DMS53 treated with DMSO at 0.1 percent for 48 hours (cell line): Measurements from ENCODE around the gene MARK2.

Experiments used
- DNase-seq: peaks from one replicate; lab custom pipeline; 2025; ENCODE audit not compliant: unreplicated experiment; lab: John Stamatoyannopoulos, UW

The MARK2 gene

DNA sequence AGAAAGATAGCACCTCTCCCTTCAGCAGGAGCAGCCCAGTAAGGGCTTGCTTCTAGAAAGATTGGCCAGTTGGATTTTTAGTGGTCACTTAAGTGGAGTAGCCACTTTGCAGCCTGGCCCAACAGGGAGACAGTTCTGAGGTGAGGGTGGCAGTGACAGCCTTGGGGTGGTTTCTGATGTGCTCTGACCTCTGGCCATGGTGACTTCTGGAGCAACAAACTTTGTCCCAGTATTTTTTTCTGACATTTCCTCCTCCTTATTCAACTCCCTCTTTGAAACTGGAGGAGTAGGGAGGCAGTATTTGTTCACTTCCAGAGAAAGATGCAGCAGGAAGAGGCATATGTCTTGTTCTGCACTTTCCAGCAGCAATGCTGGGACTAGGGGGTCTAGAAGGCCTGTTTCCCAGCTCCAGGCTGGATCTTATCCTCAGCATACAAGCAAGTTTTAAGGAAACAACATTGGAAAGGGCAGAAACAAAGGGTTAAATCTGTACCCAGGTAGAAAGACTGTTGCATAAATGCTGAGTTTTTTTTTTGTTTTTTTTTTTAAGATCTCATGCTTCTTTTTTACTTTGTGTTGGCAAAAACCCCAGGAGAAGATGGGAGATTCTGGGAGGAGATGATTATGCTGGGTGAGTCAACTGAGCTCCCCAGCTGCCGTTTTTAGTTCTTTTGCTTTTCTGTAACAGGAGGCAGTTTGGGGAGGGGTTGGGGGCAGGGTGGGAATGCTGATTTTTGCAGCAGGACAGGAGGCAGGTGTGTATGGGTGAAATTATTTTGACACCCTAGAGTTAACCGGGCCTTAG, 40.9 kb downstream of the MARK2 start:
- no peak for DNase-seq

DNA sequence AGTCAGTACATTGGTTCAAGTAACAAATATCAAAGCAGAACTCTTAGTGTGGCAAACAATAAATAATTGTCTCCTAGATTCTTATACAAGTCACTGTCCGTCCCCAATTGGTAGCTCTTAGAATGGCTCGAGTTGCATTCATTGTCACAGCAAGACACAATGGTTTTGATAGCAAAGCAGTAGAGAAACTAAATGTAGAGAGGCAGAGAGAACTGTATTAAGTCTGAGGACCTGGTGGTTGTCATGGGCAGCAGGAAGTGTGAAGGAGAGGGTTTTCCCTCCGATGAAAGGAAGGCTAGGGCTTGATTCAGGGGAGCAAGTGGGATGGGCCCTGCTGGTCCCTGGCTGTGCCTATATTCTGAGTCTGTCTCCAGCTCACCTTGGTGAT, 41.5 kb downstream of the MARK2 start:
- DNase-seq: no peak

DNA sequence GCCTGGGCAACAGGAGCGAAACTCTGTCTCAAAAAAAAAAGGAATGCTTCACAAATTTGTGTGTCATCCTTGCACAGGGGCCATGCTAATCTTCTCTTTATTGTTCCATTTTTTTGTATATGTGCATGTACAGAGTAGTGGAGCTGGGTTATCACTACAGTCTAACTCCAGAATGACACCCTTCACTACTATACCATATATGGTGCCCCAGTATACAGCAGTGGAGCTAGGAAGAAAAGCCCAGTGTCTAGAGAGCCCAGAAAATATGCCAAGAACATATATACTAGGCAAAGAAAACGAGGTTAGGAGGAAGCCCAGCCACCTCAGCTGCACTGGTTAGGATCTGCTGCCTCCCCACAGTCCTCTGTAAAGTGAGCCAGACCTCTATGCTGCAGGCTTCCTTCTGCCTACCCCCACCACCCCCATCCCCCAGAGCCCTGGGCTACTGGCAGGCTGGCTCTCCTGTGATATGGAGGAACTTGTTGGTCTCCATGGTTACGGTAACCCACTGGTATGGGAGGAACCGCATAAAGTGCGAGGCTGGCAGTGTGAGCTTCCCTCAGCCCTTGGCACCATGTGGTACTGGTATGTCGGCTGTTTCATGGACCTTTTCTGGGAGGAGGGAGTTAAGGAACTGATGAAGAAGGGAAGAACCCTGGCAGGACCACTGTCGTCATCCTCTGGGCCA, 43.8 kb downstream of the MARK2 start:
- no peak for DNase-seq

DNA sequence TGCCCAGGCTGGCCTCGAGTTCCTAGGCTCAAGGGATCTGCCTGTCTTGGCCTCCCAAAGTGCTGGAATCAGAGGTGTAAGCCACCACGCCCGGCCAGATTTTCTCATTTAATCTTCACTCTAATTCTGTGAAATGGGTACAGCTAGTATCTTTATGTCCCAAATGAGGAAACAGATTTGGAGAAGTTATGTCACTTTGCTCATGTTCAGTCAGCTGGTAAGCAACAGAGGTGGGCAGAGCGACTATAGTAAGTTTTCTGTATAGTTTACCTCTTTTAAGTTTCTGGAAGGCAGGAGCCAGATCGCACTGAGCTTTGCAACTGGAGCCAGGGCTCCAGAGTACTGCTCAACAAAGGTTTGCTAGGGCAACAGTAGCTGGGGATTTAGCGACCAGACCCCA, 44.9 kb downstream of the MARK2 start:
- DNase-seq: no peak

DNA sequence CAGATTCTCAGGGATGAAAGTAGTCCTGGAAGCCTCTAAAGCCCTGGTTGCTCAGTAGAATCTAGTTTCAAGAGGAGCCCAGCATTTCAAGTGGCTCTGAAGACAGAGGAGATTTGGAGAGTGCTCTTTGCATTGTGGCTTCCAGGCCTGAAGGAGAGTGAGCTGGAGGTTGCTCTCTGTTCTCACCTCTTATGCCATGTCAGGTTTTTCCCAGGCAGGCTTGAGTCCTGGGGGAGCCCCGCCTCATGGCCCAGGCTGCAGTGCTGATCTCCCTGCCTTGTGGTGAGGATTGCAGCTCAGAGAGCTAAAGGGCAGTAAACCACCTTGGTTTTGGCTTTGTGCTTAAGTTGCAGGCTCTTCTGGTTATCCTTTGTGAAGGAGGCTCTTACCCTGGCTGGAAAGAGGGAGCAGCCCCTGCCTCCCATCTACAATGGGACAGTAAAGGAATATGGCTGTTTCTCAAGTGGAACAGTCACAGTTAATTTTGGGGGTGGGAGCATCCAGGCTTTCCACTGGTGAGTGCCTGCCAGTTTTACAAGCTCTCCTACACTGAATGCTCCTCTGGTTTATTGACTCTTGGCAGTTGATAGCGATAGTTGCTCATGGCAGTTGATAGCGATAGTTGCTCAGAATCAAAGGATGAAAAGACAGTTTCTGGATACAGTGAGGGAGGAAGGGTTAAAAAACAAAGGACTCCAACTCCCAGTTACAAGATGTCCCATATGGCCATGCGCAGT, 45.5 kb downstream of the MARK2 start:
- DNase-seq: no peak

DNA sequence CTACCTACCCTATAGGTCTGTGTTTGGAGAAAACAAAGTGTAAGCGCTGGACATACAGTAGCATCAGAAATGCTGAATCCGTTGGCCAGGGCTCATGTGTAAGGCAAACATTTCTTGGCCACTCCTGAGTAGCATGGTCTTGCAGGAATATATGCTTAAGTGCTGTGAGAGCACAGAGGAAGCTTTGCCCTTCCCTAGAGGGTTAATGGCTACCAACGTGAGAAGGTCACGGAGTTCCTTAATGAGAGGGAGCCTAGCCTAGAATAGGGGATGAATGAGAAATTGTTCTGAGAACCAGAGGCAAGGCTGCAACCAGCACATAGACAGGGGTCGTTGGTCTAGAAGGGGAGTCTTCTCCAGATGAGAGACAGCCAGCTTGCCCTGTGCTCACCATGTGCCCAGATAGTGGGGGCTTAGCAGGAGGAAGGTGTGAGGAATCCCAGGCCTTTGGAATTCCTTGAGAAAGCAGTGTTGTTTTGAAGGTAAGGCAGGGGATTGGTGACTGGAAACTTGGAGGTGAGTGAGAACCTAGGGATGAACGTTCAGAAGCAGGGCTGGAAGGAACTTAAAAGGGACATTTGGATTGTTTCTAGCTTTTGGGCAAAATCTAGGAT, 48.6 kb downstream of the MARK2 start:
- no peak for DNase-seq

DNA sequence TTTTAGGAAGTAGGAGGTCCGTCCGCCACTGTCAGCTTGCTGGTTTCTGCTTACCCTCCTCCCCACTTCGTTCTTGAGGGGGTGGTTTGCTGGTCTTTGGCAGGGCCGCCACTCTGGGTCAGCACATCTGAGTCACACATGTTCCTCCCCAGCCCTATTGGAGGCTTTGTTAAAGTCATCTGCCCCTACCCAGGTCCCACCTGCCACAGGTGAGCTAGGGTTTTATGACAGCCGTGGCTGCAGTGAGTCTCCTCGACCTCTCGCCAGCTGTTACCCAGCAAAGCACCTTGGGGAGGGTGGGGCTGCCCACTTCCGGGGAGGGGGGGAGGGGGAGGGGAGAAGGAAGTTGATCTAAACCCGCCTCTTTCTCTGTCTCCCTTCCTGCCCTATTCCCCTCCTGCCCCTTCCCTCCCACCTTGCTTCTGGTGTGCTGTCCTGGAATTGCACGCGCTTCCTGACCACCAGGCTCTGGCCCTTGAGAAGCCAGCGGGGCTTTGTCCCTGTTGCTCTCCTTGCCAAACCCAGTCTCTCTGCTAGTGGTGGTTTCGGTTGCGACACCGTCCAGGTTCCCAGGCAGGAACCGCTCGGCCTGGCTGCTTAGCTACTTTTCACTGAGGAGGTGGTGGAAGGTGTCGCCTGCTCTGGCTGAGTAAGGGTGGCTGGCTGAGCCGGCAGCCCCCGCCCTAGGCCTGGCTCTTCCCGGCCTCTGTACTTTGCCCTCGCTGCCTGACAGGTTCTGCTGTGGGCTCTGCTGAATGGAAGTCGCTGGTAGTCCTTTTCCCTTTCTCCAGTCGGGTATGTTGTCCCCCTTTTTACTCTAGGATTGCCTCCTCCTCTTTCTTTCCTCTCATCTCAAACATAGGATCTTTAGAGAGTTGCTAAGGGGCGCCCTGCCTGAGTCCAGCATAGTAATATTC, 49.5 kb downstream of the MARK2 start:
- DNase-seq: peak; percentile 62

DNA sequence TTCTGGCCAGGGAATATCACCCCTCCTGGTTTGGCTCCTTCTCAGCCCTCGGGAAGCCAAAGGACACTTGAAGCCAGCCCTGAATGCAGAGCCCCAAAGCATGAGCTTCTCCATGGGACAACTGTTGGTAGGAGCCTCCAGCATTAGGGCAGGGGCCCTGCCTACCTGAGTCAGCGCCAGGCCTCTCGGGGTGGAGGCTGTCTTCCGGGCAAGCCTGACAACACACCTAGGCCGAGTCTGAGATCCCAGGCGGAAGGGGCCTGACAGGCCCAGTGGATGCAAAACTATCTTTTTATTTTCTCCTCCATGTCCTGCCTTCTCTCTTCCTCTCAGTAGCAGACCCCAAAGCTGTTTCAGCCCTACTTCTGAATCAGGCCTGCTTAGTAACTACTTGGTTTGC, 50.4 kb downstream of the MARK2 start:
- DNase-seq: no peak

DNA sequence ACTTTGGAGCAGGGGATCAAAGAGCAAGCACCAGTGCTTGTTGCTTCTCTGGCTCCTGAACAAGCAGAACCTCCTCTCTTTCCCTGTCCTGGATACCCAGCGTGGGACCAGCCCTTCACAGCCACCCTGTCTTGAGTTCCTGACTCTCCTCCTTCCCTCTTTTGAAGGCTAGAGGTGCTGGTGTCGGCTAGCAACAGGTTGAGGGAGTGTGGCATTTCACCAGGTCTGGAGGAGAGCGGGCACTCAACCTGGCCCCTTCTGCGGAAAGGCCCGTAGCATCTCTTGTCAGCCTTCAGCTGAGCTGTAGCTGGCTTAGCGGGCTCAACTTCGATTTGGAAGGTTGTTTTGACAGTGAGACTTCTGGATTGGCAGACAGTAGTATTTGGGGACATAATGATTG, 51.5 kb downstream of the MARK2 start:
- no peak for DNase-seq

DNA sequence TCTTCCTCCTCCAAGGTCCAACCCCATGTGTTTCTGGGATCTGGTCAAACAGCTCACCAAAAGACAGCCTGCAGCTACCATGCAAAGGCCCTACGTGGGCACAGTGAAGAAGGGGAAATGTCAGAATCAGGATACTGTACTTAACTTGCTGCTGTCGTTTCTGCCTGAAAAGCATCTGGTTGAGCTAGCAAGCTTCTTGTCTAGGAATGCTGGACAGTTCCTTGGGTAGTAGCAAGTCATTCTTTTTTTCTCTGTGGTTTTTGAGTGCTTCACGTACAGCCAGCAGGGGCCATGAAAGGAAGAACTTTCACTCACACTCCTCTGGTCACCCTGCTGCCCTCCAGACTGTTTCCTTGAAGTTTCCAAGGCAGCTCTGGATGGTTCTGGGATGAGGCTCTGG, 53.3 kb downstream of the MARK2 start:
- DNase-seq: no peak

DNA sequence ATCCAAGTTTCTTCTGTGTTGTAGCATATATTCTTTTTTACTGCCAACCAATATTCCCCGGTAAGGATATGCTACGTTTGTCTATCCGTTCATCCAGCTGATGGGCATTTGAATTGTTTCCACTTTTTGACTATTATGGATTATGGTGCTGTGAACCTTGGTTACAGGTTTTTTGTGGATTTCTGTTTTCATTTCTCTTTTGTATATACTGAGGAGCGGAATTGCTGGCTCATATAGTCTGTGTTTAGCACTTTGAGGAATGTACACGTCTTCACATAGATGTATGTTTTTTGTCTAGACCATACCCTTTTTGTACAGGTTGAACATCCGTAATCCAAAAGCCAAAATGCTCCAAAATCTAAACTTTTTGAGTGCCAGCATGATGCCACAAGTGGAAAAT, 54.4 kb downstream of the MARK2 start:
- no peak for DNase-seq

DNA sequence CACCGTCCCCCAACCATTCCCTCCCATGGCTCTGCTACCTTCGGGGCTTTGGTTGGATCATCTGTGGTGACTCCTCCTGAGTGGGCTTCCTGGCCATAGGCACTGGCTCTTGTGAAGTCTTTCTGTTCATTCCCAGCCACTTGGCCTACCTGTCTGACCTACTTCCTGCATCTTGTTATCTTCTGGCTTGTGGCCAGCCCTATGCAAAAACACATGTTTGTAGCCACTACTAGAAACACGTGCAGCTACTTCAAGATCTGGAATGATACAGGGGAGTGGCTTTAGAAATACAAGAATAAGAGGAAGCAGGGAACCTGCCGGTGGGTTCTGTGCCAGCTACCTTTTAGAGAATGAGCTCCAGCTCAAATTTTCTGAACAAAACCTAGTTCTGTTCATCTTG, 57.2 kb downstream of the MARK2 start:
- no peak for DNase-seq

DNA sequence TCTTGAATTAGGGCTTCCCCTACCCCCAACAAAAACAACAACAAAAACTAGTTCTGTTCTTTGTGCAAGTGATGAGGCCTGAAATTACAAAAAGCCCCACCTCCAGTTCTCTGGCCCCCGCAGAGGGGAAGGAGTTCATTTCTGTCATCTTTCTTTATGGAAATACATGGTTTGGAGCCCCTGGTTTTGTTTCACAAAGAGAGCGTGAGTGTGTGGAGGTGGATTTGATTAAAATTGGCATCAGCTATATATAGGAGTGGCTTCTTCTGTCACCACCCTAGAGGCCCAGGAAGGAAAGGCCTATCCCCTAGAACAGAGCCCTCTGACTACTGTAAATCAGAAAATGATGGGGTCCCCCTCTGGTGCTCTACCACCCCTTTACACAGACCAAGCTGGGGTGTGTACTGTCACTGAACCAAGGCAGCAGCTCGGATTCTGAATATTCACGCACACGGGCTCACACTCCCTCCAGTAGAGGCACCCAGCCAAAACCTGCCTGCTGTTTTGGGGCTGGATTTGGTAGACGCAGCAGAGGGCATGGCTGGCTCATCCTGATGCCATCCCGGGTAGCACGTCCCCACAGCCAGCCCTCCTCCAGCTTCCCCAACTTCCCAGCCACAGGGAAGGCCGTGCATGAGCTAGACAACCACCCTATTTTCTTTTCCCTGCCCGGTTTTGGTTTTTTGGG, 58.7 kb downstream of the MARK2 start:
- no peak for DNase-seq

DNA sequence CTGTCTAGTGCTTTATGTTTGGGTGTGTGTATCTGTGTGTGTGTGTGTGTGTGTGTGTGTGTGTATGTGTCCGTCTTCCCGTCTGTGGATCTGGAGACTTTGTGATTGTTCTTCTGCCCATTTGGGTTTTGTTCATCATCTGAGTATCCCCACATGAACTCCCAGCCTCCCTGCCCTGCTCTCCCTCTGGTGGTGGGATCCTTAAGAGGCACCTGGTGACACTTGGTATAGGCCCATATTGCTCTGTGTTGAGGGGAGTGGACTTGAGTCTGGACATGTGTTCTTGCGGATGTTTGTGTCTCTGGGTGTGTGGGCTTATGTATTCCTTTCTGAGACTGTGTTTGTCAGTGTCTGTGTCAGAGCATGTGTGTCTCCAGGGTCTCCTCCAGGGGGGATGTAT, 62.8 kb downstream of the MARK2 start:
- DNase-seq: no peak

DNA sequence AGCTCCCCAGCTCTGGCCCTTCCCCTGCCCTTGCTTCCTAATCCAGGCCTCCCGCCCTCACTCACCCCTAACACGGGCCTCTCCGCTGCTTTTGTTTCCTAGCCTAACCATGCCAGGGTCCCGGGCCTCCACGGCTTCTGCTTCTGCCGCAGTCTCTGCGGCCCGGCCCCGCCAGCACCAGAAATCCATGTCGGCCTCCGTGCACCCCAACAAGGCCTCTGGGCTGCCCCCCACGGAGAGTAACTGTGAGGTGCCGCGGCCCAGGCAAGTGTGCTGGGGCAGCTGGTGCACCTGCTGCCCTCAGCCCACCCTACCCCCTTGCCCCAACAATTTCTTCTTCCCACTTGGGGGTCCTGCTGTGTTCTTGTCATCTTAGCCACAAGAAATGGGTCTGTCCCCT, 65.0 kb downstream of the MARK2 start:
- no peak for DNase-seq

DNA sequence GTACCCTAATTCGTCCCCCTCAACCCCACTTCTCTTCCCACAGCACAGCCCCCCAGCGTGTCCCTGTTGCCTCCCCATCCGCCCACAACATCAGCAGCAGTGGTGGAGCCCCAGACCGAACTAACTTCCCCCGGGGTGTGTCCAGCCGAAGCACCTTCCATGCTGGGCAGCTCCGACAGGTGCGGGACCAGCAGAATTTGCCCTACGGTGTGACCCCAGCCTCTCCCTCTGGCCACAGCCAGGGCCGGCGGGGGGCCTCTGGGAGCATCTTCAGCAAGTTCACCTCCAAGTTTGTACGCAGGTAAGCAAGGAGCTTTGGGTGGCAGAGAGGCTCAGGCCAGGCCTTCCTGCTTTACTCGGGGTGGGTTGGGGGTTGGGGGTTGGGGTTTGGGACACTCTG, 65.8 kb downstream of the MARK2 start:
- no peak for DNase-seq

DNA sequence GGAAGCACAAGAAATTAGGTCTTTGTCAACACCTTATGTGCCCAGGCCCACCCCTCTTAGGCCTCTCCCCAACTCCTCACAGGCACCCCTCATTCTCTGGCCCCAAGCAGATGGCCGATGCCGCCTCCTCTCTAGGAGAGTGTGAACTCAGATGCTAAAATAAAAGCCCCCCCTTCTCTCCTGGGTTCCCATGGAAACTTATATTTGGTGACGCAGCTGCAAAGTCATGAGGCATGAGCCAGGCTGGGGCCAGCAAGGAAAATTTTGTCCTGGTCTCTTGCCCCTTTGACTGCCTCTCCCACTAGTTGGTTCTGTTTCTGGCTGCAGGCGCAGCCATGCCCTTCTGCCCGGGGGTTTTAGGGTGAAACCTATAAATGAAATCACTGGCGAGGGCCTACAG, 66.3 kb downstream of the MARK2 start:
- DNase-seq: no peak

DNA sequence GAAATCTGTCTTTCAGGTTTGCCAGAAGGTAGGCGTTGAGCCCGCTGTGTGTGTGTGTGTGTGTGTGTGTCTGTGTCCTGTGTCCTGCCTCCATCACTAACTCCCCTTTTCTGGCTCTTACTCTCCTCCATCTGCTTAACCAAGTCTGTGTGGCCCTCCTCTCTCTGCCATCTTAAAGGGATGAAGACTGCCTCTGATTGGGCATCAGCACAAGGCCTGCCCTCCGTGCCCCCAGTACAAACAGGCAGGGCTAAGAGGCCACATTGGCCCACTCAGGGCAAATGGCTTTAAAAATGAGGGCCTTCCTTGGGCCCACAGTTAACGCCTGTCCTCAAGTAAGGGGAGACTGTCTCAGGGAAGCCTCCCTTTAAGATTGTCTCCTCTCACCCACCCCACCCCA, 67.2 kb downstream of the MARK2 start:
- no peak for DNase-seq

DNA sequence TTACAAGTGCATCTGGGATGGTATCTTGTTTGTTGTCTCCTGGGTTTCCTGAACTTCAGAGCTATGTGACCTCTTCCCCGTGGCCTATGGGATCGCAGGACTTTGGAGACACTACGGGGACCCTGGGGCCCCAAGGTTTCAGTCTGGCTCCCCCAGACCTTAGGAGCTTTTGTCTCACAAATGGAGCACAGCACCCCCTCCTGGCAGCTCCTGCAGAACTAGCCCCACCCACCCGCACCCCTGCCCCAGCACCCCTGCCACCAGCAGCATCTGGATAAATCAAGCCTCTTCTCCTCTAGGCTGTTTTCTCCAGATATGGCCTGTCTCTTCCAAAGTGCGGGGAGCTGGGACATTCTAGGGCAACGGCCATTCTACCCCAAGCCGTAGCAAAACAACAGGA, 67.7 kb downstream of the MARK2 start:
- no peak for DNase-seq

DNA sequence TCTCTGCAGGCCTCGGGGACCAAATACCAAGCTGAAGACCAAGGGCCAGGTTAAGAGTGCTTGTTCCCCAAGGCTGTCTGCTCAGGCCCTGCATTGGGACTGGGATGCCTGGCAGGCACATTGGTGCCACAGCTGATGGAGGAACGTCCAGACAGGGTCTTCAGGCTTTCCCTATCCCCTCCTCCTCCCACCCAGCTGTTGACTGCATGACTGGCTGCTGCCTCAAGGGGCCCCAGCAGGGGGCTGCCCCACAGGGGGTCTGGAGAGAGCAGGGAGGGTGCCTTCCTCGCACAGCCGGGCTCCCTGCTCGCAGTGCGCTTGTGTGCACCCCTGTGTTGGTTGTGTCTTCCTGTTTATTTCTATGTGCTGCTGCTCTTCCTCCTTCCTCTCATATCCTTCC, 68.2 kb downstream of the MARK2 start:
- no peak for DNase-seq
